SK-N-SH (cell line): ENCODE measurements around the gene CDH4. TPM values are rescaled to one million over a fixed set of nuclear protein-coding genes. Genes with fewer than 3 reads are reported as not detected.

ENCODE experiments used
- CTCF ChIA-PET: fragments of 300-600, 350-600 bp; formaldehyde crosslinking; extraction: SDS; loops from one replicate; lab custom pipeline; 2021; lab: Yijun Ruan, JAX
- POLR2A ChIA-PET: fragments of 350-600 bp; sonication (Branson Sonifier 250); formaldehyde crosslinking; extraction: SDS; loops from one replicate; lab custom pipeline; 2020; ENCODE audit warnings: antibody characterized with exemption, inconsistent platforms; lab: Yijun Ruan, JAX
- DNase-seq: peaks from one replicate; pipeline ENCODE4 v3.0.0; 2012
- H2AFZ ChIP-seq: fragments of 200-600 bp; sonication (generic); 2 replicates; pipeline ENCODE4 v1.8.1; 2016; ENCODE audit warnings: antibody characterized with exemption, mild to moderate bottlenecking, low read depth
- H3F3A ChIP-seq: fragments of 200-600 bp; sonication (generic); replicated peaks from 2 replicates; pipeline ENCODE3; 2016; ENCODE audit warnings: antibody characterized with exemption, mild to moderate bottlenecking; ENCODE audit not compliant: insufficient read depth
- H3K27ac ChIP-seq, 2 experiments: fragments of 200-500 bp in 1 of 2; fragments of 200-600 bp in 1 of 2; sonication (Bioruptor generic) in 1 of 2; sonication (generic), shearing (Covaris generic) in 1 of 2; 2 replicates each; pipeline versions ENCODE4 v1.5.1 to v1.6.1; 2014 to 2016; ENCODE audit warnings: low read depth in 2 of 2, inconsistent platforms in 1 of 2, low read length in 1 of 2, mild to moderate bottlenecking in 1 of 2, mixed read lengths in 1 of 2
- H3K27me3 ChIP-seq: fragments of 200-600 bp; sonication (generic), shearing (Covaris generic); 2 replicates; pipeline ENCODE4 v1.6.1; 2016; ENCODE audit warnings: mixed run types; ENCODE audit not compliant: insufficient read depth
- H3K36me3 ChIP-seq, 2 experiments: fragments of 200-500 bp in 1 of 2; fragments of 200-600 bp in 1 of 2; sonication (Bioruptor generic) in 1 of 2; sonication (generic) in 1 of 2; replicated peaks in 1 of 2; 2 replicates each; pipeline versions ENCODE3 to v1.5.1; 2014 to 2016; ENCODE audit warnings: low read length in 1 of 2, mild to moderate bottlenecking in 1 of 2; ENCODE audit not compliant: insufficient read depth in 2 of 2, control insufficient read depth in 1 of 2
- H3K4me1 ChIP-seq, 2 experiments: fragments of 200-500 bp in 1 of 2; fragments of 200-600 bp in 1 of 2; sonication (Bioruptor generic) in 1 of 2; sonication (generic), shearing (Covaris generic) in 1 of 2; 2 replicates each; pipeline versions ENCODE4 v1.5.1 to v1.6.1; 2014 to 2016; ENCODE audit warnings: low read depth in 1 of 2, low read length in 1 of 2, mixed run types in 1 of 2; ENCODE audit not compliant: insufficient read depth in 2 of 2, control insufficient read depth in 1 of 2
- H3K4me2 ChIP-seq: fragments of 200-600 bp; sonication (generic), shearing (Covaris generic); 2 replicates; pipeline ENCODE4 v1.6.1; 2017; ENCODE audit warnings: mixed run types
- H3K4me3 ChIP-seq, 2 experiments: fragments of 200-500 bp in 1 of 2; fragments of 200-600 bp in 1 of 2; sonication (Bioruptor generic) in 1 of 2; sonication (generic), shearing (Covaris generic) in 1 of 2; 2 replicates each; pipeline versions ENCODE4 v1.5.1 to v1.8.1; 2014 to 2016; ENCODE audit warnings: low read depth in 2 of 2, inconsistent platforms in 1 of 2, low read length in 1 of 2, mild to moderate bottlenecking in 1 of 2, mixed read lengths in 1 of 2, moderate library complexity in 1 of 2
- H3K79me2 ChIP-seq: fragments of 200-600 bp; sonication (generic); 2 replicates; pipeline ENCODE4 v1.8.1; 2017; ENCODE audit warnings: mild to moderate bottlenecking; ENCODE audit not compliant: insufficient read depth
- H3K9ac ChIP-seq: fragments of 200-600 bp; sonication (generic); 2 replicates; pipeline ENCODE4 v1.6.1; 2017; ENCODE audit warnings: mixed run types
- H3K9me2 ChIP-seq: fragments of 200-600 bp; sonication (generic); 2 replicates; pipeline ENCODE4 v1.6.1; 2017; ENCODE audit warnings: mixed run types
- H3K9me3 ChIP-seq: fragments of 200-600 bp; sonication (generic); 2 replicates; pipeline ENCODE4 v1.6.1; 2017; ENCODE audit warnings: mixed run types, mild to moderate bottlenecking, moderate library complexity
- H4K20me1 ChIP-seq: fragments of 200-600 bp; sonication (generic); 2 replicates; pipeline ENCODE4 v1.6.1; 2017; ENCODE audit warnings: mild to moderate bottlenecking, mixed run types; ENCODE audit not compliant: insufficient read depth
- FOSL2 ChIP-seq: IDR thresholded peaks from 2 replicates; pipeline ENCODE4 v1.4.0; 2012; ENCODE audit warnings: low read depth, mild to moderate bottlenecking, moderate library complexity, borderline replicate concordance
- FOXM1 ChIP-seq: IDR thresholded peaks from 2 replicates; pipeline ENCODE4 v1.4.0; 2012; ENCODE audit warnings: low read depth, mild to moderate bottlenecking
- PBX3 ChIP-seq: IDR thresholded peaks from 2 replicates; pipeline ENCODE4; 2012
- RAD21 ChIP-seq: IDR thresholded peaks from 2 replicates; pipeline ENCODE4 v1.6.1; 2012; ENCODE audit warnings: mild to moderate bottlenecking, low read length
- SMC3 ChIP-seq: IDR thresholded peaks from 2 replicates; pipeline ENCODE4 v1.6.1; 2012; ENCODE audit warnings: low read depth, low read length, improper control_type of control experiment
- TAF1 ChIP-seq: IDR thresholded peaks from 2 replicates; pipeline ENCODE4 v1.6.1; 2012; ENCODE audit warnings: low read depth, mild to moderate bottlenecking, low read length, moderate library complexity, borderline replicate concordance
- TEAD4 ChIP-seq: IDR thresholded peaks from 2 replicates; pipeline ENCODE4 v1.4.0; 2012; ENCODE audit warnings: mild to moderate bottlenecking, borderline replicate concordance; ENCODE audit not compliant: insufficient read depth
- WGBS: methylation state at CpG from one replicate; pipeline ENCODE4 v1.1.6; 2017; ENCODE audit warnings: low lambda C conversion rate; 5-methylcytosine and 5-hydroxymethylcytosine counted together
- polyA plus RNA-seq, 3 experiments: library from polyadenylated mRNA; depleted of rRNA; stranded (reverse); fragments of >200 nt; gene quantifications; 2 replicates each; pipeline ENCODE4 v1.2.3, GENCODE V29; 2012
- TF ChIP-seq, protein P1 (sequence below): fragments of 200-600 bp; sonication (generic); IDR thresholded peaks from 2 replicates; pipeline ENCODE4 v1.6.1; 2017; ENCODE audit warnings: antibody characterized with exemption, mild to moderate bottlenecking, moderate library complexity

CDH4 gene
- polyA plus RNA-seq, 1 of the 3 experiments (the other 2 are of a cell fraction), result not detected

GRCh38 chr20:61888101-61888865 lies 636.2 kb downstream of the CDH4 start:
- Histone ChIP-seq H3K4me1 (no peaks in the 10 kb centered on the region), H3K27ac (no peak overlapping the region), H2AFZ (no peak overlapping the region), H3F3A (no peaks in the 10 kb centered on the region), H3K79me2 (no peaks in the 10 kb centered on the region), H3K4me2 (no peak overlapping the region), H3K9ac (no peak overlapping the region), H3K27me3 (no peaks in the 10 kb centered on the region), H3K9me2 (no peaks in the 10 kb centered on the region), H3K9me3 (no peaks in the 10 kb centered on the region), H4K20me1 (no peaks in the 10 kb centered on the region), H3K4me3 (no peak overlapping the region), H3K36me3 (no peaks in the 10 kb centered on the region)
- TF ChIP-seq TEAD4 (no peak), RAD21 (no peak), SMC3 (no peak), FOSL2 (no peak)
- TF ChIP-seq, protein P1, sequence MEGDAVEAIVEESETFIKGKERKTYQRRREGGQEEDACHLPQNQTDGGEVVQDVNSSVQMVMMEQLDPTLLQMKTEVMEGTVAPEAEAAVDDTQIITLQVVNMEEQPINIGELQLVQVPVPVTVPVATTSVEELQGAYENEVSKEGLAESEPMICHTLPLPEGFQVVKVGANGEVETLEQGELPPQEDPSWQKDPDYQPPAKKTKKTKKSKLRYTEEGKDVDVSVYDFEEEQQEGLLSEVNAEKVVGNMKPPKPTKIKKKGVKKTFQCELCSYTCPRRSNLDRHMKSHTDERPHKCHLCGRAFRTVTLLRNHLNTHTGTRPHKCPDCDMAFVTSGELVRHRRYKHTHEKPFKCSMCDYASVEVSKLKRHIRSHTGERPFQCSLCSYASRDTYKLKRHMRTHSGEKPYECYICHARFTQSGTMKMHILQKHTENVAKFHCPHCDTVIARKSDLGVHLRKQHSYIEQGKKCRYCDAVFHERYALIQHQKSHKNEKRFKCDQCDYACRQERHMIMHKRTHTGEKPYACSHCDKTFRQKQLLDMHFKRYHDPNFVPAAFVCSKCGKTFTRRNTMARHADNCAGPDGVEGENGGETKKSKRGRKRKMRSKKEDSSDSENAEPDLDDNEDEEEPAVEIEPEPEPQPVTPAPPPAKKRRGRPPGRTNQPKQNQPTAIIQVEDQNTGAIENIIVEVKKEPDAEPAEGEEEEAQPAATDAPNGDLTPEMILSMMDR, result no peak
- WGBS, result 40% methylated on average over 14 of the region's 19 CpGs
- DNase-seq, result no peak
- CTCF ChIA-PET, result interaction anchor here (0.8 to 5.8 kb wide), 8 partner anchors 8 to 308 kb away, joined by 3 to 31 read pairs (median 6); no protein-coding TSS in a partner anchor
- POLR2A ChIA-PET, result no interaction called here

- no peaks in the 10 kb centered on the region for H3K27me3 ChIP-seq
- ChIA-PET CTCF (no interaction called here), POLR2A (no interaction called here)
- H3K27ac ChIP-seq, result no peak overlapping the region
- no peaks in the 10 kb centered on the region for H3K4me1 ChIP-seq
- no peaks in the 10 kb centered on the region for H3K79me2 ChIP-seq
- H3K4me2 ChIP-seq, result no peak overlapping the region
- 24% methylated on average over 1 of the region's 1 CpG for WGBS
- no peak overlapping the region for H2AFZ ChIP-seq
- no peak for DNase-seq
- H3K4me3 ChIP-seq, result no peak overlapping the region
- H3K9me3 ChIP-seq, result no peaks in the 10 kb centered on the region
- no peaks in the 10 kb centered on the region for H4K20me1 ChIP-seq
- no peak for TF ChIP-seq FOXM1
- TF ChIP-seq TAF1, result no peak
- TF ChIP-seq PBX3, result no peak
- no peaks in the 10 kb centered on the region for H3K9me2 ChIP-seq
- H3K36me3 ChIP-seq, result no peaks in the 10 kb centered on the region
- no peak overlapping the region for H3K9ac ChIP-seq
- no peaks in the 10 kb centered on the region for H3F3A ChIP-seq
Observed at GRCh38 chr20:61889659-61890058, 637.6 kb downstream of the CDH4 start.
